HepG2 (cell line): Measurements from ENCODE around the gene STAT1. TPM values are rescaled to one million over a fixed set of nuclear protein-coding genes. Genes with fewer than 3 reads are reported as not detected.
A peak's percentile ranks its signal among the peaks of the same experiment; 100 is the strongest.

ENCODE experiments used
- ATAC-seq: fragments of 200-7000 bp; cut with Tn5 transposase; 3 replicates; pipeline ENCODE4 v1.9.1; 2020; ENCODE audit warnings: mild to moderate bottlenecking, moderate library complexity
- Bru-seq: library from RNA; stranded (reverse); fragments of 400-500 nt; gene quantifications from one replicate; lab custom pipeline; 2021; lab: Mats Ljungman, UMichigan
- BruChase-seq, 2 experiments: library from RNA; stranded (reverse); fragments of 400-500 nt; gene quantifications; one replicate each; lab custom pipeline; 2021; lab: Mats Ljungman, UMichigan
- BruUV-seq: library from RNA; stranded (reverse); fragments of 400-500 nt; replicated peaks from 2 replicates; lab custom pipeline; 2021; lab: Mats Ljungman, UMichigan
- CTCF ChIA-PET: fragments of 300-600 bp; formaldehyde crosslinking; extraction: SDS; loops from one replicate; lab custom pipeline; 2021; ENCODE audit warnings: low total read pairs, inconsistent platforms, low intra/inter-chr PET ratio; lab: Yijun Ruan, JAX
- POLR2A ChIA-PET: fragments of 350-600 bp; sonication (Branson Sonifier 250); formaldehyde crosslinking; loops from one replicate; lab custom pipeline; 2020; ENCODE audit warnings: antibody characterized with exemption, inconsistent platforms; lab: Yijun Ruan, JAX
- DNase-seq: peaks from one replicate; pipeline ENCODE4 v3.0.0-alpha.2; 2015; ENCODE audit warnings: low spot score
- FAIRE-seq: peaks from 3 replicates; lab custom pipeline; 2011; peaks lifted over from hg19 to GRCh38; lab: Jason Lieb, UNC
- H2AFZ ChIP-seq: one replicate; pipeline ENCODE4 v1.6.1; 2011; ENCODE audit warnings: low read length, inconsistent platforms
- H3K27ac ChIP-seq: fragments of 300-600 bp; 3 replicates; pipeline ENCODE4 v1.8.0; 2011; ENCODE audit warnings: mixed run types, mild to moderate bottlenecking, mixed read lengths, low read length, inconsistent platforms; ENCODE audit not compliant: insufficient read depth; ENCODE audit errors: extremely low read length
- H3K27me3 ChIP-seq, 2 experiments: fragments of 200-600 bp in 1 of 2; 2 replicates in 1 of 2; 3 replicates in 1 of 2; pipeline versions ENCODE4 v1.6.0 to v1.8.0; 2011; ENCODE audit warnings: low read length in 2 of 2, mild to moderate bottlenecking in 2 of 2, moderate library complexity in 2 of 2, inconsistent platforms in 1 of 2; ENCODE audit not compliant: insufficient read depth in 2 of 2, control insufficient read depth in 1 of 2
- H3K36me3 ChIP-seq, 2 experiments: fragments of 200-600 bp in 1 of 2; replicated peaks in 1 of 2; 2 replicates in 1 of 2; 3 replicates in 1 of 2; pipeline versions ENCODE4 v1.5.1 to v1.8.0; 2011; ENCODE audit warnings: low read length in 2 of 2, inconsistent platforms in 1 of 2; ENCODE audit not compliant: insufficient read depth in 2 of 2, control insufficient read depth in 1 of 2
- H3K4me1 ChIP-seq: 2 replicates; pipeline ENCODE4 v1.5.1; 2012; ENCODE audit warnings: low read length, inconsistent platforms; ENCODE audit not compliant: insufficient read depth
- H3K4me2 ChIP-seq: 2 replicates; pipeline ENCODE4 v1.6.0; 2011; ENCODE audit warnings: low read depth, low read length, inconsistent platforms
- H3K4me3 ChIP-seq, 3 experiments: fragments of 200-600 bp in 1 of 3; sonication (generic), shearing (Covaris generic) in 1 of 3; replicated peaks in 1 of 3; 2 replicates each; pipeline ENCODE4 v1.5.1; 2011 to 2016; ENCODE audit warnings: low read length in 3 of 3, inconsistent platforms in 2 of 3, low read depth in 2 of 3, mild to moderate bottlenecking in 2 of 3, control low read depth in 1 of 3, mixed read lengths in 1 of 3; ENCODE audit not compliant: insufficient read depth in 1 of 3
- H3K79me2 ChIP-seq: one replicate; pipeline ENCODE4 v1.6.1; 2011; ENCODE audit warnings: low read length, inconsistent platforms; ENCODE audit not compliant: insufficient read depth
- H3K9ac ChIP-seq: 2 replicates; pipeline ENCODE4 v1.6.0; 2011; ENCODE audit warnings: mild to moderate bottlenecking, low read depth, low read length, inconsistent platforms; ENCODE audit not compliant: insufficient read depth
- H3K9me3 ChIP-seq: 2 replicates; pipeline ENCODE4 v1.5.1; 2012; ENCODE audit warnings: mild to moderate bottlenecking, low read length
- H4K20me1 ChIP-seq: 2 replicates; pipeline ENCODE4 v1.6.0; 2011; ENCODE audit warnings: inconsistent platforms, mild to moderate bottlenecking, low read length, moderate library complexity; ENCODE audit not compliant: insufficient read depth
- BORCS8-MEF2B ChIP-seq: sonication (generic); formaldehyde crosslinking; IDR thresholded peaks from 2 replicates; pipeline ENCODE4 v1.8.0; 2022; ENCODE audit warnings: mild to moderate bottlenecking, missing genetic modification reagents
- ETS1 ChIP-seq: sonication (generic); formaldehyde crosslinking; IDR thresholded peaks from 2 replicates; pipeline ENCODE4 v1.4.0; 2020; ENCODE audit warnings: missing genetic modification reagents
- IKZF1 ChIP-seq: fragments of 450-650 bp; IDR thresholded peaks from 2 replicates; pipeline ENCODE4 v1.7.1; 2016
- KAT7 ChIP-seq: IDR thresholded peaks from 2 replicates; pipeline ENCODE4 v1.6.1; 2018; ENCODE audit warnings: borderline replicate concordance, missing compliant biosample characterization
- MZF1 ChIP-seq: sonication (generic); formaldehyde crosslinking; IDR thresholded peaks from 2 replicates; pipeline ENCODE4 v1.8.1; 2023; ENCODE audit warnings: mild to moderate bottlenecking, missing genetic modification reagents, borderline replicate concordance
- SNAI1 ChIP-seq: sonication (generic); formaldehyde crosslinking; IDR thresholded peaks from 2 replicates; pipeline ENCODE4 v1.5.0; 2020; ENCODE audit warnings: mild to moderate bottlenecking, missing genetic modification reagents, borderline replicate concordance
- TCF7 ChIP-seq: sonication (generic); IDR thresholded peaks from 2 replicates; pipeline ENCODE4 v1.6.1; 2016; ENCODE audit warnings: antibody characterized with exemption, low read depth
- ZBTB7B ChIP-seq: sonication (generic); formaldehyde crosslinking; IDR thresholded peaks from 2 replicates; pipeline ENCODE4 v1.4.0; 2020; ENCODE audit warnings: missing genetic modification reagents
- ZKSCAN5 ChIP-seq: sonication (generic); formaldehyde crosslinking; IDR thresholded peaks from 2 replicates; pipeline ENCODE4 v1.5.1; 2020; ENCODE audit warnings: mild to moderate bottlenecking, missing genetic modification reagents
- ZNF30 ChIP-seq: sonication (generic); formaldehyde crosslinking; IDR thresholded peaks from 2 replicates; pipeline ENCODE4 v1.5.0; 2020; ENCODE audit warnings: mild to moderate bottlenecking, missing genetic modification reagents
- ZSCAN20 ChIP-seq: sonication (generic); formaldehyde crosslinking; IDR thresholded peaks from 2 replicates; pipeline ENCODE4 v1.4.0; 2020; ENCODE audit warnings: missing genetic modification reagents, mild to moderate bottlenecking, borderline replicate concordance
- WGBS: methylation state at CpG from one replicate; pipeline ENCODE4 v1.1.6; 2017; ENCODE audit warnings: low lambda C conversion rate; 5-methylcytosine and 5-hydroxymethylcytosine counted together
- in situ Hi-C: cut with HindIII; loops from 2 replicates; pipeline ENCODE4 v1.10.0; 2017; ENCODE audit warnings: low pct_unique_long_range_greater_than_20kb; ENCODE audit not compliant: extremely low pct_ligation_motif_present
- intact Hi-C: fragments of 100-400 bp; cut with micrococcal nuclease; formaldehyde crosslinking; loops from one replicate; pipeline ENCODE4 v1.10.0; 2022; ENCODE audit not compliant: unreplicated experiment
- long read RNA-seq, 2 experiments: library from RNA in 1 of 2; library from polyadenylated mRNA in 1 of 2; stranded (forward) in 1 of 2; unstranded in 1 of 2; transcript quantifications; one replicate each; pipeline ENCODE4 v2.0.0, GENCODE V29; 2019 to 2022
- polyA minus RNA-seq, 3 experiments: library from RNA; depleted of rRNA, polyadenylated mRNA; stranded (reverse); fragments of >200 nt; gene quantifications; 2 replicates each; pipeline ENCODE4 v1.2.3, GENCODE V29; 2011; ENCODE audit warnings: low replicate concordance in 1 of 3
- polyA plus RNA-seq, 8 experiments: library from polyadenylated mRNA; depleted of rRNA in 3 of 8; stranded (reverse) in 7 of 8; unstranded in 1 of 8; fragments of >200 nt; fragmentation: Illumina TruSeq in 4 of 8; extraction: Trizol in 4 of 8; gene quantifications; 2 replicates each; pipeline versions ENCODE4 v1.2.1 to v1.2.3, GENCODE V29; 2011 to 2016; ENCODE audit warnings: low read depth in 4 of 8, missing spikeins in 1 of 8, mixed read lengths in 1 of 8; ENCODE audit not compliant: insufficient read depth in 1 of 8
- total RNA-seq, 5 experiments: library from RNA; depleted of rRNA; stranded (reverse); fragments of >200 nt; fragmentation: Illumina TruSeq; extraction: Trizol; gene quantifications; 2 replicates each; pipeline ENCODE4 v1.2.3, GENCODE V29; 2016; ENCODE audit warnings: low read depth in 1 of 5
- TF ChIP-seq, protein P1 (sequence below): sonication (generic); formaldehyde crosslinking; IDR thresholded peaks from 2 replicates; pipeline ENCODE4 v1.5.0; 2020; ENCODE audit warnings: mild to moderate bottlenecking, missing genetic modification reagents
- TF ChIP-seq, protein P2 (sequence below): sonication (generic); formaldehyde crosslinking; IDR thresholded peaks from 2 replicates; pipeline ENCODE4 v1.5.1; 2020; ENCODE audit warnings: missing genetic modification reagents, mild to moderate bottlenecking, borderline replicate concordance

Gene STAT1
- total RNA-seq (2016; rRNA removed; fragmentation: Illumina TruSeq; extraction: Trizol) (59.6 and 90.6 TPM in 2 replicates), polyA plus RNA-seq (2011; rRNA removed) (20.3 and 21.8 TPM in 2 replicates), polyA minus RNA-seq (2011; rRNA and poly(A)+ RNA removed; ENCODE audit: low replicate concordance) (57.6 and 62.6 TPM in 2 replicates), Bru-seq, nascent RNA (percentile 91 among the genes with signal in this experiment), BruChase-seq, experiment 1, labeled RNA remaining after a 6-hour chase (percentile 86 among the genes with signal in this experiment), BruChase-seq, experiment 2, labeled RNA remaining after a 2-hour chase (percentile 87 among the genes with signal in this experiment)
- 5.1 and 7.1 TPM in 2 replicates for total RNA-seq (2016; cell fraction: cytosol; rRNA removed; fragmentation: Illumina TruSeq; extraction: Trizol; ENCODE audit: low read depth)
- 57.7 and 86.9 TPM in 2 replicates for total RNA-seq (2016; cell fraction: insoluble cytoplasmic fraction; rRNA removed; fragmentation: Illumina TruSeq; extraction: Trizol)
- total RNA-seq (2016; cell fraction: membrane; rRNA removed; fragmentation: Illumina TruSeq; extraction: Trizol) = 19.3 and 19.4 TPM in 2 replicates
- 57.3 and 58.4 TPM in 2 replicates for total RNA-seq (2016; cell fraction: nucleus; rRNA removed; fragmentation: Illumina TruSeq; extraction: Trizol)
- polyA plus RNA-seq (2011; cell fraction: cytosol; rRNA removed) = 13.9 and 15.2 TPM in 2 replicates
- polyA plus RNA-seq (2011; cell fraction: nucleus; rRNA removed) = 22.3 and 28.1 TPM in 2 replicates
- polyA plus RNA-seq (2012) = 24.4 and 28.8 TPM in 2 replicates
- 2.5 and 2.7 TPM in 2 replicates for polyA plus RNA-seq (2016; cell fraction: cytosol; fragmentation: Illumina TruSeq; extraction: Trizol; ENCODE audit: low read depth)
- 75.4 and 77.9 TPM in 2 replicates for polyA plus RNA-seq (2016; cell fraction: insoluble cytoplasmic fraction; fragmentation: Illumina TruSeq; extraction: Trizol; ENCODE audit: low read depth)
- 8.3 and 8.6 TPM in 2 replicates for polyA plus RNA-seq (2016; cell fraction: membrane; fragmentation: Illumina TruSeq; extraction: Trizol; ENCODE audit: low read depth)
- polyA plus RNA-seq (2016; cell fraction: nucleus; fragmentation: Illumina TruSeq; extraction: Trizol; ENCODE audit: insufficient read depth, low read depth) = 42.8 and 45.3 TPM in 2 replicates
- polyA minus RNA-seq (2011; cell fraction: cytosol; rRNA and poly(A)+ RNA removed) = 30.3 and 34.4 TPM in 2 replicates
- 84.8 and 99.3 TPM in 2 replicates for polyA minus RNA-seq (2011; cell fraction: nucleus; rRNA and poly(A)+ RNA removed)
- long read RNA-seq, experiment 1, full-length matches to known transcripts = 23 of 37 reads
- long read RNA-seq, experiment 1, partial matches to known transcripts = 8 of 37 reads
- long read RNA-seq, experiment 1, other reads (novel, unspliced or antisense) = 6 of 37 reads
- long read RNA-seq, experiment 2, full-length matches to known transcripts = 25 of 94 reads
- long read RNA-seq, experiment 2, partial matches to known transcripts = 16 of 94 reads
- long read RNA-seq, experiment 2, other reads (novel, unspliced or antisense) = 53 of 94 reads

- peak within 1 kb of the TSS; percentile 91 for H2AFZ ChIP-seq
- peaks cover 39% of the 10 kb centered on the region for H3K4me1 ChIP-seq
- BruUV-seq = no TSS peak
- peak within 1 kb of the TSS; percentile 81 for H3K27ac ChIP-seq
- H3K9ac ChIP-seq = peak within 1 kb of the TSS; percentile 80
- H3K36me3 ChIP-seq = peaks cover 3 to 19% of the 10 kb centered on the region in 2 experiments; a peak in 2 of 5 replicates
- WGBS = 2% methylated on average over 34 of the region's 68 CpGs
- peak within 1 kb of the TSS; percentile 87 for H3K4me2 ChIP-seq
- DNase-seq = peak; percentile 89
- peak; percentile 26 for FAIRE-seq
- peaks cover 0 to 7% of the 10 kb centered on the region in 2 experiments; a peak in 1 of 5 replicates for H3K27me3 ChIP-seq
- CTCF ChIA-PET = no interaction called here
- no peaks in the 10 kb centered on the region for H3K9me3 ChIP-seq
- intact Hi-C loops = loop anchor here (1.0 to 10.0 kb wide), 4 partner anchors 7 to 679 kb away; no protein-coding TSS in a partner anchor
- in situ Hi-C loops = no loop called here
- peak; percentile 95 for ATAC-seq
- peaks cover 17% of the 10 kb centered on the region for H3K79me2 ChIP-seq
- no peaks in the 10 kb centered on the region for H4K20me1 ChIP-seq
- POLR2A ChIA-PET = interaction anchor here (0.8 to 1.6 kb wide), 7 partner anchors 9 to 205 kb away, joined by 3 to 6 read pairs (median 3); no protein-coding TSS in a partner anchor
- peak within 1 kb of the TSS; percentile 81 to 92 (median 89) for H3K4me3 ChIP-seq
- peak; percentile 96 for TF ChIP-seq SNAI1 (CRISPR knock-in tag)
- no peak for TF ChIP-seq MZF1 (CRISPR knock-in tag)
- no peak for TF ChIP-seq IKZF1
- TF ChIP-seq, protein P1, sequence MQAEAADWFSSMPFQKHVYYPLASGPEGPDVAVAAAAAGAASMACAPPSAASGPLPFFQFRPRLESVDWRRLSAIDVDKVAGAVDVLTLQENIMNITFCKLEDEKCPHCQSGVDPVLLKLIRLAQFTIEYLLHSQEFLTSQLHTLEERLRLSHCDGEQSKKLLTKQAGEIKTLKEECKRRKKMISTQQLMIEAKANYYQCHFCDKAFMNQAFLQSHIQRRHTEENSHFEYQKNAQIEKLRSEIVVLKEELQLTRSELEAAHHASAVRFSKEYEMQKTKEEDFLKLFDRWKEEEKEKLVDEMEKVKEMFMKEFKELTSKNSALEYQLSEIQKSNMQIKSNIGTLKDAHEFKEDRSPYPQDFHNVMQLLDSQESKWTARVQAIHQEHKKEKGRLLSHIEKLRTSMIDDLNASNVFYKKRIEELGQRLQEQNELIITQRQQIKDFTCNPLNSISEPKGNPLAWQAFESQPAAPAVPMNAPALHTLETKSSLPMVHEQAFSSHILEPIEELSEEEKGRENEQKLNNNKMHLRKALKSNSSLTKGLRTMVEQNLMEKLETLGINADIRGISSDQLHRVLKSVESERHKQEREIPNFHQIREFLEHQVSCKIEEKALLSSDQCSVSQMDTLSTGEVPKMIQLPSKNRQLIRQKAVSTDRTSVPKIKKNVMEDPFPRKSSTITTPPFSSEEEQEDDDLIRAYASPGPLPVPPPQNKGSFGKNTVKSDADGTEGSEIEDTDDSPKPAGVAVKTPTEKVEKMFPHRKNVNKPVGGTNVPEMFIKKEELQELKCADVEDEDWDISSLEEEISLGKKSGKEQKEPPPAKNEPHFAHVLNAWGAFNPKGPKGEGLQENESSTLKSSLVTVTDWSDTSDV (CRISPR knock-in tag) = 0 out of 2 replicates have a peak, but pooled peaks have one; percentile 6
- no peak; the same call in 1 of the 2 replicates for TF ChIP-seq ZNF30 (CRISPR knock-in tag)
- TF ChIP-seq TCF7 = no peak
- TF ChIP-seq ZKSCAN5 (CRISPR knock-in tag) = no peak
- peak; percentile 89 for TF ChIP-seq ZBTB7B (CRISPR knock-in tag)
- TF ChIP-seq BORCS8-MEF2B (CRISPR knock-in tag) = peak; percentile 96
- TF ChIP-seq ETS1 (CRISPR knock-in tag) = no peak
- TF ChIP-seq KAT7 (CRISPR knock-in tag) = peak; percentile 99
- TF ChIP-seq, protein P2, sequence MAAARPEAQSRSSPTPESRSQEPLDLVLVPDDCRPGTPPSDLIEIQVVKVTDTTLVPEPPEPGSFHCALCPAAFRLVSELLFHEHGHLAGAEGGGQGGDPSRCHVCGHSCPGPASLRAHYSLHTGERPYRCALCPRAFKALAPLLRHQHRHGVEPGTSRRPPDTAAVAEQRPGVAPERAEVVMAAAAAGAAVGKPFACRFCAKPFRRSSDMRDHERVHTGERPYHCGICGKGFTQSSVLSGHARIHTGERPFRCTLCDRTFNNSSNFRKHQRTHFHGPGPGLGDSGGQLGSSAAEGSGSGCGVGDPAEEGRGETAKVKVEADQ (CRISPR knock-in tag) = peak; percentile 96
- TF ChIP-seq ZSCAN20 (CRISPR knock-in tag) = peak; percentile 82; the same call in 1 of the 2 replicates
These were observed at the start of gene STAT1 for GRCh38 chr2:191013932-191014652. STAT1 (minus strand) TSS chr2:191014171; CDS start chr2:191010003, 4,168 bp downstream.
